ENCODE results near the gene OR52E5. TPM values are rescaled to one million over a fixed set of nuclear protein-coding genes. Genes with fewer than 3 reads are reported as not detected.

OR52E5 gene
- total RNA-seq, 2 donors from 2014 or later = not detected

GRCh38 chr11:5865826-5866225 is 27.2 kb upstream of the OR52E5 start:
- Histone ChIP-seq H3K9me3 (no peaks in the 10 kb centered on the region), H3K27me3 (no peaks in the 10 kb centered on the region), H3K4me3 (no peak overlapping the region), H3K27ac (no peak overlapping the region), H3K4me1 (no peaks in the 10 kb centered on the region), H3K36me3 (replicated peaks in 1 of 2; ENCODE audit: insufficient read depth in 1 of 2, low read depth in 2 of 2) (no peaks in the 10 kb centered on the region)
- DNase-seq (no peak), ATAC-seq (no peak)
- intact Hi-C loops (cut with DNase I) = no loop called here
- TF ChIP-seq POLR2A (IDR thresholded peaks at IDR 0.05) = no peak
- TF ChIP-seq, protein P1, sequence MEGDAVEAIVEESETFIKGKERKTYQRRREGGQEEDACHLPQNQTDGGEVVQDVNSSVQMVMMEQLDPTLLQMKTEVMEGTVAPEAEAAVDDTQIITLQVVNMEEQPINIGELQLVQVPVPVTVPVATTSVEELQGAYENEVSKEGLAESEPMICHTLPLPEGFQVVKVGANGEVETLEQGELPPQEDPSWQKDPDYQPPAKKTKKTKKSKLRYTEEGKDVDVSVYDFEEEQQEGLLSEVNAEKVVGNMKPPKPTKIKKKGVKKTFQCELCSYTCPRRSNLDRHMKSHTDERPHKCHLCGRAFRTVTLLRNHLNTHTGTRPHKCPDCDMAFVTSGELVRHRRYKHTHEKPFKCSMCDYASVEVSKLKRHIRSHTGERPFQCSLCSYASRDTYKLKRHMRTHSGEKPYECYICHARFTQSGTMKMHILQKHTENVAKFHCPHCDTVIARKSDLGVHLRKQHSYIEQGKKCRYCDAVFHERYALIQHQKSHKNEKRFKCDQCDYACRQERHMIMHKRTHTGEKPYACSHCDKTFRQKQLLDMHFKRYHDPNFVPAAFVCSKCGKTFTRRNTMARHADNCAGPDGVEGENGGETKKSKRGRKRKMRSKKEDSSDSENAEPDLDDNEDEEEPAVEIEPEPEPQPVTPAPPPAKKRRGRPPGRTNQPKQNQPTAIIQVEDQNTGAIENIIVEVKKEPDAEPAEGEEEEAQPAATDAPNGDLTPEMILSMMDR (IDR thresholded peaks at IDR 0.05) = no peak
- WGBS, 2 donors = 74 to 82% methylated on average over 2 of the region's 2 CpGs

- WGBS, 2 donors = 58 to 74% methylated on average over 2 of the region's 2 CpGs
- DNase-seq = no peak
- Histone ChIP-seq H3K4me3 (no peak overlapping the region), H3K36me3 (replicated peaks in 1 of 2; ENCODE audit: insufficient read depth in 1 of 2, low read depth in 2 of 2) (no peaks in the 10 kb centered on the region), H3K27ac (no peak overlapping the region), H3K27me3 (no peaks in the 10 kb centered on the region), H3K4me1 (no peaks in the 10 kb centered on the region), H3K9me3 (no peaks in the 10 kb centered on the region)
- no peak for ATAC-seq
- intact Hi-C loops (cut with DNase I) = no loop called here
- TF ChIP-seq, protein P1 (IDR thresholded peaks at IDR 0.05) = no peak
- TF ChIP-seq POLR2A (IDR thresholded peaks at IDR 0.05) = no peak
Measured at GRCh38 chr11:5878564-5878963, 14.4 kb upstream of the OR52E5 start.

- Histone ChIP-seq H3K4me1 (no peaks in the 10 kb centered on the region), H3K27me3 (no peaks in the 10 kb centered on the region), H3K36me3 (replicated peaks in 1 of 2; ENCODE audit: insufficient read depth in 1 of 2, low read depth in 2 of 2) (no peaks in the 10 kb centered on the region), H3K9me3 (no peaks in the 10 kb centered on the region), H3K27ac (no peak within 1 kb of the TSS), H3K4me3 (no peak within 1 kb of the TSS)
- intact Hi-C loops (cut with DNase I) = no loop called here
- DNase-seq = no peak
- no peak for ATAC-seq
- 54 to 70% methylated on average over 4 of the region's 4 CpGs for WGBS, 2 donors
- TF ChIP-seq POLR2A (IDR thresholded peaks at IDR 0.05) = no peak
- TF ChIP-seq, protein P1 (IDR thresholded peaks at IDR 0.05) = no peak
Measured at GRCh38 chr11:5880329-5880728, 12.7 kb upstream of the OR52E5 start, which contains the start of gene OR52E4. OR52E4 (plus strand) TSS chr11:5880629; CDS start chr11:5884293, 3,664 bp downstream.

DNA sequence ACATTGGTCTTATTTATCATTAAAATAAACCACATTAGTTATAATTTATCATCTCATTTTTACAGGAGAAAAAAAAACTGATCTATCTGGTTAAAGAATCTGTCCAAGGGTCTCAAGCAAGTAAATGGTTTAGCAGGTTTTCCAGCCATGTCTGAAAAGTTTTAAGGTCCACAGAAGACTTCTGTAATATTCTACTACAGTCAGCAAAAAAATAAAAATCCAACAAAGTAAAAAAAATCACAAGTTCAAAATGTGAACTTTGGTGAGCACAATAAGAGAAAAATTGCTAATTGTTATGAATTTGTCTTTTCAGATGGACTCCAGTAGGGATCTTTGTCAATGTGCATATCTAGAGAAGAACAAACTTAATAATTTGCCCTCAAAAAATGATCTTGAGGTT is 11.3 kb upstream of the OR52E5 start:
- ATAC-seq (no peak), DNase-seq (no peak)
- intact Hi-C loops (cut with DNase I) = no loop called here
- TF ChIP-seq POLR2A (IDR thresholded peaks at IDR 0.05) = no peak
- TF ChIP-seq, protein P1 (IDR thresholded peaks at IDR 0.05) = no peak
- Histone ChIP-seq H3K27me3 (no peaks in the 10 kb centered on the region), H3K27ac (no peak overlapping the region), H3K9me3 (no peaks in the 10 kb centered on the region), H3K4me3 (no peak overlapping the region), H3K4me1 (no peaks in the 10 kb centered on the region), H3K36me3 (replicated peaks in 1 of 2; ENCODE audit: insufficient read depth in 1 of 2, low read depth in 2 of 2) (no peaks in the 10 kb centered on the region)

DNA sequence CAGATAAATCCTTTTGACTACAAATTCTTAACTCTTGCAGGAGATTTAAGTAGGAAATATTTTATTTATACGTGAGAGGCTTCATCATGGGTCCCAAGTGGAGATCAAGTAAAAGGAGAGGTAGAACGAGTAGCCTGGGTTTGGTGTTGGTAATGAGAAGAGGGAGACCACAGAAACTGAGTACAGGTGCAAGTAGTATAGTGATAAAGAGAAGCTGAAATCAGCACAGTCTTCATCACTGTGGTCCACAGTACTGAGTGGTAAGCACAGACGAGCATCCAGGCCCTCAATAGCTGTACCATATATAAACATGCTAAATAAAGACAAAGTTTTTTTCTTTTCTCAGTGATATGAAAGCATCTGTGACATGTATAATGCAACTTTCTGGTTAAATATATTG is 5.8 kb upstream of the OR52E5 start:
- H3K4me3 ChIP-seq = no peak overlapping the region
- ATAC-seq = no peak
- DNase-seq = no peak
- H3K27ac ChIP-seq = no peak overlapping the region
- H3K4me1 ChIP-seq = no peaks in the 10 kb centered on the region
- no peaks in the 10 kb centered on the region for H3K36me3 ChIP-seq (replicated peaks in 1 of 2; ENCODE audit: insufficient read depth in 1 of 2, low read depth in 2 of 2)
- 47 to 55% methylated on average over 3 of the region's 3 CpGs for WGBS, 2 donors
- TF ChIP-seq POLR2A (IDR thresholded peaks at IDR 0.05) = no peak
- TF ChIP-seq, protein P1 (IDR thresholded peaks at IDR 0.05) = no peak
- no peaks in the 10 kb centered on the region for H3K9me3 ChIP-seq
- H3K27me3 ChIP-seq = no peaks in the 10 kb centered on the region
- intact Hi-C loops (cut with DNase I) = no loop called here

Data from body of pancreas (tissue), 4 donors.